A549 treated with GW870086 at 1 μM for 4 hours (cell line): ENCODE data around the gene TM9SF1. TPM values are rescaled to one million over a fixed set of nuclear protein-coding genes. Genes with fewer than 3 reads are reported as not detected.

Source experiments
- total RNA-seq: library from RNA; stranded (reverse); fragments of 200-300 nt; extraction: Qiagen RNA extraction; gene quantifications from 5 replicates; pipeline ENCODE4 v1.2.3, GENCODE V29; 2022; ENCODE audit warnings: low read depth

TM9SF1 gene
- 63.4 to 67.1 TPM (median 65.5 TPM) in 5 replicates for total RNA-seq

GRCh38 chr14:24195186-24196070 lies at the start of gene TM9SF1:
Gene TM9SF1, minus strand, starts transcription at chr14:24195441. Its CDS starts 422 bp downstream, at chr14:24195019.

GRCh38 chr14:24232645-24233537 lies 37.6 kb upstream of the TM9SF1 start, which contains the start of gene GMPR2:
Gene GMPR2, plus strand, starts transcription at chr14:24232929. Its CDS starts 325 bp downstream, at chr14:24233254.

GRCh38 chr14:24232121-24232644 lies 36.9 kb upstream of the TM9SF1 start, which contains the start of gene NEDD8:
Gene NEDD8, minus strand, starts transcription at chr14:24232367. Its CDS starts 100 bp downstream, at chr14:24232267.

GRCh38 chr14:24215495-24216344 lies 20.5 kb upstream of the TM9SF1 start, which contains the start of gene MDP1:
Gene MDP1, minus strand, starts transcription at chr14:24216066. Its CDS starts 111 bp downstream, at chr14:24215955.

GRCh38 chr14:24212924-24213865 lies 18.0 kb upstream of the TM9SF1 start, which contains the start of gene CHMP4A:
Gene CHMP4A, minus strand, starts transcription at chr14:24213488. Its CDS starts 49 bp downstream, at chr14:24213439.

GRCh38 chr14:24188251-24189058 lies 6.8 kb downstream of the TM9SF1 start, which contains the start of gene IPO4:
Gene IPO4, minus strand, starts transcription at chr14:24188816. Its CDS starts 29 bp downstream, at chr14:24188787.

GRCh38 chr14:24171422-24172260 lies 23.6 kb downstream of the TM9SF1 start, which contains the start of gene REC8:
Gene REC8, plus strand, starts transcription at chr14:24172080. Its CDS starts 473 bp downstream, at chr14:24172553.

GRCh38 chr14:24160850-24161804 lies 34.1 kb downstream of the TM9SF1 start, which contains the start of gene IRF9:
Gene IRF9, plus strand, starts transcription at chr14:24161265. Its CDS starts 880 bp downstream, at chr14:24162145.

GRCh38 chr14:24146978-24147760 lies 48.1 kb downstream of the TM9SF1 start, which contains the start of gene RNF31:
Gene RNF31, plus strand, starts transcription at chr14:24147498. Its CDS starts 201 bp downstream, at chr14:24147699.

GRCh38 chr14:24146453-24146977 lies 48.7 kb downstream of the TM9SF1 start, which contains the start of gene PSME2:
Gene PSME2, minus strand, starts transcription at chr14:24146610. Its CDS starts 29 bp downstream, at chr14:24146581.

GRCh38 chr14:24141097-24141880 lies 54.0 kb downstream of the TM9SF1 start, which contains the start of gene EMC9:
Gene EMC9, minus strand, starts transcription at chr14:24141591. Its CDS starts 287 bp downstream, at chr14:24141304.

